Tibial nerve (tissue), 4 donors: ENCODE data around the gene SLC36A2.

Experiments
- CTCF ChIP-seq, 5 experiments: fragments of 200-600 bp in 3 of 5; fragments of 450-650 bp in 2 of 5; sonication (generic) in 3 of 5; IDR thresholded peaks; one replicate each; pipeline ENCODE4 v1.5.1; 2016 to 2019; ENCODE audit warnings: antibody characterized with exemption in 5 of 5, mild to moderate bottlenecking in 3 of 5, moderate library complexity in 2 of 5
- EP300 ChIP-seq, 2 donors: sonication (generic); formaldehyde crosslinking; IDR thresholded peaks; one replicate each; pipeline ENCODE4 v1.6.1; 2017; ENCODE audit warnings: antibody characterized with exemption in 2 of 2, mild to moderate bottlenecking in 1 of 2
- POLR2A ChIP-seq, 2 donors: fragments of 450-650 bp; IDR thresholded peaks; one replicate each; pipeline ENCODE4 v1.6.1; 2017; ENCODE audit warnings: antibody characterized with exemption in 2 of 2, mild to moderate bottlenecking in 2 of 2, moderate library complexity in 2 of 2

DNA sequence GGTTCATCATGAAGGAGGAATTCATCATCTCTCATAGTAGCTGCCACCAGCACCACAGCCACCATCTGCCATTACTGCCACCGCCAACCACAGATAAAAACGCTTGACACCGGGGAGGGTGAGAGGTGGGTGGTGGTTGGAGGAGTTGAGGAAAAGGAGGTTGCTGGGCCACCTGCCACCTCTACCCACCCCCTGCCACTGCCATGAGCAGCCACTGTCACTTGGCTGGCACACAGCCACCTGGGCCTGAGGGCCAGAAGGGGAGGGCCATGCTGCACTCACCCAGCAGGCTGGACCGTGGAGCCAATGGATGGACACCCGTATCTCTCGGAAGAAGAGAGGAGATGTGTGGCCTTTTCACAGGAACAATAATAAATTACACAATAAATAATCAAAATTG lies 31.3 kb upstream of the SLC36A2 start:
- no peak for TF ChIP-seq CTCF (IDR thresholded peaks at IDR 0.05)
- TF ChIP-seq POLR2A (IDR thresholded peaks at IDR 0.05), result no peak
- TF ChIP-seq EP300 (IDR thresholded peaks at IDR 0.05), result no peak
